ENCODE data around the gene ZNF430. TPM values are rescaled to one million over a fixed set of nuclear protein-coding genes. Genes with fewer than 3 reads are reported as not detected.

The ZNF430 gene
- polyA plus RNA-seq, 1 donor: 5.7 TPM

Other genes starting within 250 kb of the ZNF430 start
- gene ZNF66, start 244.4 kb upstream of the ZNF430 start, polyA plus RNA-seq (ENCODE audit: insufficient read length): 3.3 TPM
- 8.7 TPM for gene ZNF85, start 97.4 kb upstream of the ZNF430 start, polyA plus RNA-seq (ENCODE audit: insufficient read length)
- 12.1 TPM for gene ZNF714, start 61.5 kb downstream of the ZNF430 start, polyA plus RNA-seq (ENCODE audit: insufficient read length)
- 24.4 TPM for gene ZNF431, start 121.4 kb downstream of the ZNF430 start, polyA plus RNA-seq (ENCODE audit: insufficient read length)

Data from hindlimb muscle (tissue), 1 donor.